Esophagus (tissue), 2 donors: ENCODE measurements around the gene SLC39A3. TPM values are rescaled to one million over a fixed set of nuclear protein-coding genes. Genes with fewer than 3 reads are reported as not detected.

Experiments
- H3K27ac ChIP-seq, 2 donors: one replicate each; pipeline ENCODE4 v1.5.1; 2013; ENCODE audit warnings: low read depth in 2 of 2, mild to moderate bottlenecking in 2 of 2, inconsistent platforms in 1 of 2, low read length in 1 of 2, moderate library complexity in 1 of 2
- H3K27me3 ChIP-seq, 2 donors: one replicate each; pipeline ENCODE4 v1.6.1; 2013; ENCODE audit warnings: low read length in 2 of 2, control low read depth in 1 of 2, mild to moderate bottlenecking in 1 of 2; ENCODE audit not compliant: insufficient read depth in 2 of 2, control insufficient read depth in 1 of 2
- H3K36me3 ChIP-seq, 2 donors: one replicate each; pipeline ENCODE4 v1.6.1; 2013; ENCODE audit warnings: low read length in 1 of 2; ENCODE audit not compliant: control insufficient read depth in 2 of 2, insufficient read depth in 2 of 2
- H3K4me1 ChIP-seq, 2 donors: one replicate each; pipeline ENCODE4 v1.6.1; 2013; ENCODE audit warnings: low read length in 1 of 2; ENCODE audit not compliant: control insufficient read depth in 2 of 2, insufficient read depth in 2 of 2
- H3K4me3 ChIP-seq, 2 donors: one replicate each; pipeline ENCODE4 v1.5.1; 2013; ENCODE audit warnings: low read length in 2 of 2, mild to moderate bottlenecking in 2 of 2, low read depth in 1 of 2, moderate library complexity in 1 of 2
- H3K9me3 ChIP-seq, 2 donors: one replicate each; pipeline ENCODE4 v1.6.1; 2013; ENCODE audit warnings: mild to moderate bottlenecking in 2 of 2, low read depth in 1 of 2, low read length in 1 of 2, moderate library complexity in 1 of 2; ENCODE audit not compliant: control insufficient read depth in 2 of 2, insufficient read depth in 1 of 2
- WGBS, 2 donors: extraction: QIAGEN DNeasy Blood & Tissue Kit; methylation state at CpG; one replicate each; pipeline ENCODE4 v1.1.7; 2013; 5-methylcytosine and 5-hydroxymethylcytosine counted together
- polyA plus RNA-seq, 2 donors: library from polyadenylated mRNA; stranded (reverse); fragments of 200-250 nt; gene quantifications; one replicate each; pipeline ENCODE4 v1.2.3, GENCODE V29; 2013
- donor health status: healthy with polysubstance abuse.
- donor health status: Bipolar disorder and iron deficiency.

SLC39A3 gene
- polyA plus RNA-seq, 2 donors: 13.0 to 19.8 TPM

GRCh38 chr19:2724148-2724557 is 15.7 kb downstream of the SLC39A3 start:
- Histone ChIP-seq H3K4me1 (peaks cover 11 to 15% of the 10 kb centered on the region in 2 donors), H3K9me3 (no peaks in the 10 kb centered on the region), H3K27ac (no peak overlapping the region), H3K4me3 (no peak overlapping the region), H3K27me3 (peaks cover 0 to 3% of the 10 kb centered on the region in 2 donors), H3K36me3 (no peaks in the 10 kb centered on the region)
- 64 to 65% methylated on average over 7 of the region's 7 CpGs for WGBS, 2 donors

GRCh38 chr19:2723747-2724146 is 16.1 kb downstream of the SLC39A3 start:
- Histone ChIP-seq H3K36me3 (no peaks in the 10 kb centered on the region), H3K9me3 (no peaks in the 10 kb centered on the region), H3K4me1 (peaks cover 11 to 15% of the 10 kb centered on the region in 2 donors), H3K27ac (peak overlapping the region in 1 of 2 donors; percentile 39), H3K4me3 (no peak overlapping the region), H3K27me3 (peaks cover 0 to 3% of the 10 kb centered on the region in 2 donors)
- WGBS, 2 donors: 78 to 80% methylated on average over 14 of the region's 14 CpGs

- Histone ChIP-seq H3K9me3 (no peaks in the 10 kb centered on the region), H3K27ac (peak overlapping the region; percentile 17 to 39), H3K36me3 (no peaks in the 10 kb centered on the region), H3K4me3 (no peak overlapping the region), H3K27me3 (peaks cover 0 to 3% of the 10 kb centered on the region in 2 donors), H3K4me1 (peaks cover 11 to 15% of the 10 kb centered on the region in 2 donors)
- 55 to 65% methylated on average over 13 of the region's 13 CpGs for WGBS, 2 donors
These were observed 16.5 kb downstream of the SLC39A3 start for GRCh38 chr19:2723345-2723715.

GRCh38 chr19:2722541-2723344 is 17.1 kb downstream of the SLC39A3 start:
- Histone ChIP-seq H3K4me3 (no peak overlapping the region), H3K9me3 (no peaks in the 10 kb centered on the region), H3K36me3 (no peaks in the 10 kb centered on the region), H3K27ac (peak overlapping the region; percentile 17 to 28), H3K27me3 (peaks cover 0 to 3% of the 10 kb centered on the region in 2 donors), H3K4me1 (peaks cover 11 to 15% of the 10 kb centered on the region in 2 donors)
- WGBS, 2 donors: 29 to 31% methylated on average over 26 to 28 of the region's 28 CpGs

- Histone ChIP-seq H3K9me3 (no peaks in the 10 kb centered on the region), H3K27me3 (peaks cover 0 to 3% of the 10 kb centered on the region in 2 donors), H3K27ac (no peak overlapping the region), H3K4me1 (peaks cover 10 to 12% of the 10 kb centered on the region in 2 donors), H3K4me3 (peak overlapping the region in 1 of 2 donors; percentile 50), H3K36me3 (no peaks in the 10 kb centered on the region)
- WGBS, 2 donors: 31 to 33% methylated on average over 38 to 39 of the region's 39 CpGs
These were observed 18.0 kb downstream of the SLC39A3 start for GRCh38 chr19:2721570-2722540.

GRCh38 chr19:2720777-2721569 is 18.8 kb downstream of the SLC39A3 start, which contains the start of gene DIRAS1:
TSS of gene DIRAS1 (minus strand) at chr19:2721372. CDS start at chr19:2717806, 3,566 bp downstream.
- 1 to 2% methylated on average over 29 to 99 of the region's 100 CpGs for WGBS, 2 donors
- Histone ChIP-seq H3K4me1 (peaks cover 8 to 10% of the 10 kb centered on the region in 2 donors), H3K9me3 (no peaks in the 10 kb centered on the region), H3K36me3 (no peaks in the 10 kb centered on the region), H3K27ac (no peak within 1 kb of the TSS), H3K27me3 (peaks cover 0 to under 1% of the 10 kb centered on the region in 2 donors), H3K4me3 (peak within 1 kb of the TSS in 1 of 2 donors; percentile 50)

- Histone ChIP-seq H3K27ac (no peak overlapping the region), H3K27me3 (no peaks in the 10 kb centered on the region), H3K4me1 (peaks cover 8 to 10% of the 10 kb centered on the region in 2 donors), H3K4me3 (peak overlapping the region in 1 of 2 donors; percentile 50), H3K36me3 (no peaks in the 10 kb centered on the region), H3K9me3 (peaks cover 4 to 5% of the 10 kb centered on the region in 2 donors)
- WGBS, 2 donors: 5 to 8% methylated on average over 36 to 37 of the region's 37 CpGs
These were observed 19.7 kb downstream of the SLC39A3 start for GRCh38 chr19:2719920-2720776.

GRCh38 chr19:2719232-2719735 is 20.5 kb downstream of the SLC39A3 start:
- WGBS, 2 donors: 51 to 57% methylated on average over 7 of the region's 7 CpGs
- H3K4me3 ChIP-seq: no peak overlapping the region
- H3K27me3 ChIP-seq: no peaks in the 10 kb centered on the region
- H3K36me3 ChIP-seq: no peaks in the 10 kb centered on the region
- H3K4me1 ChIP-seq: peaks cover 8 to 10% of the 10 kb centered on the region in 2 donors
- no peak overlapping the region for H3K27ac ChIP-seq
- H3K9me3 ChIP-seq: peaks cover 7 to 8% of the 10 kb centered on the region in 2 donors
